A549 (cell line): Measurements from ENCODE around the gene HSPB9.

Experiments used
- EP300 ChIP-seq, 2 experiments: fragments of >200 bp; sonication (Bioruptor Twin); formaldehyde crosslinking; IDR thresholded peaks; 2 replicates in 1 of 2; 3 replicates in 1 of 2; pipeline ENCODE4 v1.6.1; 2016 to 2017
- POLR2A ChIP-seq: IDR thresholded peaks from 2 replicates; pipeline ENCODE4 v1.6.1; 2012; ENCODE audit warnings: mild to moderate bottlenecking, low read length
- RNF2 ChIP-seq: fragments of 200-600 bp; sonication (generic); IDR thresholded peaks from 2 replicates; pipeline ENCODE4 v1.6.1; 2016; ENCODE audit warnings: low read depth, mild to moderate bottlenecking, antibody characterized with exemption, moderate library complexity, borderline replicate concordance
- TF ChIP-seq, protein P1 (sequence below): IDR thresholded peaks from 2 replicates; pipeline ENCODE4 v1.6.1; 2012; ENCODE audit warnings: low read depth, borderline replicate concordance
- TF ChIP-seq, protein P2 (sequence below): fragments of >200 bp; sonication (Bioruptor Twin); formaldehyde crosslinking; IDR thresholded peaks from 3 replicates; pipeline ENCODE4 v1.5.1; 2016

DNA sequence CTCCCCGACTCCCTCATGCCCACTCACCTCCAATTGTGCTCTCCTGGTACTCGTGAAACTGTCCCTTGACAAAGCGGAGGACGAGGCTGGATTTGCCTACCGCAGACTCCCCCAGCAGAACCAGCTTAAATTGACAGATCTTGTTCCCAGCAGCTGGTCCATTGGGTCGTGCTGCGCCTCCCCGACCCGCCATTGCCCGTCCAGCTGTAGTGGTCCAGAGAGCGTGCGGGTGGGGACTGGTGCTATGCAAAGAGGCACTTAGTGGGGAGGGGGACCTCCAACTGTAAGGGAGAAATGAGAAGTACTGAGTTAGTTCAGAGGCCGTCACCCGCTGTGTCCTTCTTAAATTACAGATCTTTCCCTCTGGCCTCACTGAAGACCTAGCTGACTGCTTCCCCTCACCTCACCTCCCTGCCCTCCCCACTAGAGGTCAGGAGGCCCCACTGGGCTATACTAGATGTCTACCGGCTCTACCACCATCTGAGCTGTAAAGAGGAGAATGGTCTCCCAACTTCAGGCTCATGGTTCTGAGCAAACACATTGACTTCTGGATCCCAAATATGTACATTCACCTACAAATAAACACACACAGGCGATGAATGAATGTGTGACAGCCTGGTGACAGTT, 7.8 kb downstream of the HSPB9 start:
- TF ChIP-seq EP300 (IDR thresholded peaks at IDR 0.05) (no peak), POLR2A (no peak), RNF2 (no peak)
- TF ChIP-seq, protein P1, sequence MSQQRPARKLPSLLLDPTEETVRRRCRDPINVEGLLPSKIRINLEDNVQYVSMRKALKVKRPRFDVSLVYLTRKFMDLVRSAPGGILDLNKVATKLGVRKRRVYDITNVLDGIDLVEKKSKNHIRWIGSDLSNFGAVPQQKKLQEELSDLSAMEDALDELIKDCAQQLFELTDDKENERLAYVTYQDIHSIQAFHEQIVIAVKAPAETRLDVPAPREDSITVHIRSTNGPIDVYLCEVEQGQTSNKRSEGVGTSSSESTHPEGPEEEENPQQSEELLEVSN, result no peak
- TF ChIP-seq, protein P2, sequence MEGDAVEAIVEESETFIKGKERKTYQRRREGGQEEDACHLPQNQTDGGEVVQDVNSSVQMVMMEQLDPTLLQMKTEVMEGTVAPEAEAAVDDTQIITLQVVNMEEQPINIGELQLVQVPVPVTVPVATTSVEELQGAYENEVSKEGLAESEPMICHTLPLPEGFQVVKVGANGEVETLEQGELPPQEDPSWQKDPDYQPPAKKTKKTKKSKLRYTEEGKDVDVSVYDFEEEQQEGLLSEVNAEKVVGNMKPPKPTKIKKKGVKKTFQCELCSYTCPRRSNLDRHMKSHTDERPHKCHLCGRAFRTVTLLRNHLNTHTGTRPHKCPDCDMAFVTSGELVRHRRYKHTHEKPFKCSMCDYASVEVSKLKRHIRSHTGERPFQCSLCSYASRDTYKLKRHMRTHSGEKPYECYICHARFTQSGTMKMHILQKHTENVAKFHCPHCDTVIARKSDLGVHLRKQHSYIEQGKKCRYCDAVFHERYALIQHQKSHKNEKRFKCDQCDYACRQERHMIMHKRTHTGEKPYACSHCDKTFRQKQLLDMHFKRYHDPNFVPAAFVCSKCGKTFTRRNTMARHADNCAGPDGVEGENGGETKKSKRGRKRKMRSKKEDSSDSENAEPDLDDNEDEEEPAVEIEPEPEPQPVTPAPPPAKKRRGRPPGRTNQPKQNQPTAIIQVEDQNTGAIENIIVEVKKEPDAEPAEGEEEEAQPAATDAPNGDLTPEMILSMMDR, result no peak
